GM23338 (cell line): Measurements from ENCODE around the gene WDR77. TPM values are rescaled to one million over a fixed set of nuclear protein-coding genes. Genes with fewer than 3 reads are reported as not detected.

Experiments
- ATAC-seq: fragments of 200-7000 bp; cut with Tn5 transposase; 3 replicates; pipeline ENCODE4 v1.9.1; 2020
- DNase-seq: peaks from one replicate; pipeline ENCODE4 v3.0.0-alpha.2; 2015; ENCODE audit warnings: low spot score
- H2AFZ ChIP-seq: fragments of 200-600 bp; sonication (generic); 2 replicates; pipeline ENCODE4 v1.8.0; 2016; ENCODE audit warnings: antibody characterized with exemption, mild to moderate bottlenecking, moderate library complexity
- H3F3A ChIP-seq: fragments of 200-600 bp; sonication (generic); replicated peaks from 2 replicates; pipeline ENCODE4 v1.8.0; 2017; ENCODE audit warnings: antibody characterized with exemption, mixed run types, low read depth
- H3K27ac ChIP-seq: fragments of 200-600 bp; sonication (generic); 2 replicates; pipeline ENCODE4 v1.6.1; 2016; ENCODE audit warnings: low read depth
- H3K27me3 ChIP-seq: fragments of 200-600 bp; sonication (generic); 2 replicates; pipeline ENCODE4 v1.8.0; 2016; ENCODE audit warnings: mild to moderate bottlenecking, mixed run types, moderate library complexity; ENCODE audit not compliant: insufficient read depth
- H3K36me3 ChIP-seq: fragments of 200-600 bp; sonication (generic); 2 replicates; pipeline ENCODE4 v1.8.0; 2016; ENCODE audit warnings: mild to moderate bottlenecking; ENCODE audit not compliant: insufficient read depth
- H3K4me1 ChIP-seq: fragments of 200-600 bp; sonication (generic); 2 replicates; pipeline ENCODE4 v1.8.0; 2016; ENCODE audit warnings: mild to moderate bottlenecking, moderate library complexity; ENCODE audit not compliant: insufficient read depth
- H3K4me2 ChIP-seq: fragments of 200-600 bp; sonication (generic); 2 replicates; pipeline ENCODE4 v1.7.1; 2017; ENCODE audit warnings: mixed run types
- H3K4me3 ChIP-seq: fragments of 200-600 bp; sonication (generic); 2 replicates; pipeline ENCODE4 v1.6.1; 2016; ENCODE audit warnings: mixed run types
- H3K79me2 ChIP-seq: fragments of 200-600 bp; sonication (generic); replicated peaks from 2 replicates; pipeline ENCODE4 v1.8.0; 2017; ENCODE audit warnings: mild to moderate bottlenecking; ENCODE audit not compliant: insufficient read depth
- H3K9me2 ChIP-seq: fragments of 200-600 bp; sonication (generic); 2 replicates; pipeline ENCODE4 v1.8.0; 2017; ENCODE audit not compliant: insufficient read depth
- H4K20me1 ChIP-seq: fragments of 200-600 bp; sonication (generic); replicated peaks from 2 replicates; pipeline ENCODE4 v1.8.0; 2017; ENCODE audit warnings: mild to moderate bottlenecking; ENCODE audit not compliant: insufficient read depth
- H3K27ac Mint-ChIP-seq: 2 replicates; pipeline ENCODE4 v1.8.0; 2020; ENCODE audit warnings: inconsistent platforms, mild to moderate bottlenecking, moderate library complexity, mixed read lengths
- H3K27me3 Mint-ChIP-seq: 3 replicates; pipeline ENCODE4 v1.8.0; 2022; ENCODE audit warnings: low read depth, mild to moderate bottlenecking, moderate library complexity, mixed read lengths, inconsistent platforms; ENCODE audit not compliant: insufficient read depth, poor library complexity
- H3K36me3 Mint-ChIP-seq: 3 replicates; pipeline ENCODE4 v1.8.0; 2021; ENCODE audit warnings: low read depth, mild to moderate bottlenecking, inconsistent platforms, moderate library complexity, mixed read lengths
- H3K4me1 Mint-ChIP-seq: 3 replicates; pipeline ENCODE4 v1.8.0; 2020; ENCODE audit warnings: mild to moderate bottlenecking, inconsistent platforms, mixed read lengths
- H3K4me3 Mint-ChIP-seq: 3 replicates; pipeline ENCODE4 v1.8.0; 2021; ENCODE audit warnings: moderate library complexity, mild to moderate bottlenecking, inconsistent platforms, mixed read lengths
- H3K9me3 Mint-ChIP-seq: 3 replicates; pipeline ENCODE4 v1.8.0; 2020; ENCODE audit warnings: moderate library complexity, mild to moderate bottlenecking, inconsistent platforms, mixed read lengths
- CREB1 ChIP-seq: fragments of 250-450 bp; sonication (Bioruptor Pico); IDR thresholded peaks from 2 replicates; pipeline ENCODE4 v1.5.0; 2020; ENCODE audit warnings: low read depth, mild to moderate bottlenecking, moderate library complexity
- CTCF ChIP-seq, 2 experiments: fragments of 200-600 bp in 1 of 2; sonication (generic) in 1 of 2; conservative IDR thresholded peaks; 2 replicates each; pipeline versions ENCODE4 v1.5.1 to v1.6.1; 2016 to 2017; ENCODE audit warnings: antibody characterized with exemption in 2 of 2, low read depth in 2 of 2, mild to moderate bottlenecking in 2 of 2, moderate library complexity in 1 of 2
- ETS1 ChIP-seq: IDR thresholded peaks from 2 replicates; pipeline ENCODE4 v1.6.1; 2016; ENCODE audit warnings: antibody characterized with exemption
- EZH2 ChIP-seq: fragments of 200-600 bp; sonication (generic); IDR thresholded peaks from one replicate; pipeline ENCODE4 v1.8.0; 2017; ENCODE audit warnings: antibody characterized with exemption, mild to moderate bottlenecking, low read depth; ENCODE audit not compliant: unreplicated experiment
- JUNB ChIP-seq: IDR thresholded peaks from one replicate; pipeline ENCODE4 v1.6.1; 2016; ENCODE audit warnings: antibody characterized with exemption; ENCODE audit not compliant: unreplicated experiment
- NANOG ChIP-seq: IDR thresholded peaks from 2 replicates; pipeline ENCODE4 v1.6.1; 2016; ENCODE audit warnings: antibody characterized with exemption, borderline replicate concordance
- POLR2AphosphoS5 ChIP-seq: IDR thresholded peaks from 2 replicates; pipeline ENCODE4 v1.6.1; 2016; ENCODE audit warnings: antibody characterized with exemption, low read depth
- REST ChIP-seq: IDR thresholded peaks from one replicate; pipeline ENCODE4 v1.6.1; 2018; ENCODE audit warnings: antibody characterized with exemption; ENCODE audit not compliant: unreplicated experiment
- STAT1 ChIP-seq: IDR thresholded peaks from one replicate; pipeline ENCODE4 v1.6.1; 2016; ENCODE audit warnings: antibody characterized with exemption; ENCODE audit not compliant: unreplicated experiment
- ZNF114 ChIP-seq: fragments of 250-450 bp; sonication (Bioruptor Pico); IDR thresholded peaks from 2 replicates; pipeline ENCODE4 v1.5.0; 2020; ENCODE audit warnings: mild to moderate bottlenecking, moderate library complexity
- ZNF331 ChIP-seq: fragments of 250-450 bp; sonication (Bioruptor Pico); IDR thresholded peaks from 2 replicates; pipeline ENCODE4 v1.5.0; 2020; ENCODE audit warnings: low read depth, mild to moderate bottlenecking, moderate library complexity
- polyA plus RNA-seq: library from polyadenylated mRNA; unstranded; fragments of >200 nt; fragmentation: Nextera tagmentation; extraction: Ambion mirVana; gene quantifications from 2 replicates; pipeline ENCODE4 v1.2.1, GENCODE V29; 2016
- total RNA-seq: library from RNA; depleted of rRNA; stranded (reverse); fragments of >200 nt; shearing (Covaris generic); gene quantifications from 2 replicates; pipeline ENCODE4 v1.2.3, GENCODE V29; 2014

Gene WDR77
- total and polyA plus RNA-seq, 2 experiments from 2014 or later = 85.9 to 111 TPM

- no peak for TF ChIP-seq REST
Measured at GRCh38 chr1:111469539-111469938, 20.5 kb upstream of the WDR77 start (continued).

GRCh38 chr1:111468717-111469100 is 19.7 kb upstream of the WDR77 start:
- no peaks in the 10 kb centered on the region for H3K9me3 Mint-ChIP-seq
- Histone ChIP-seq H3K27me3 (no peaks in the 10 kb centered on the region), H3K36me3 (no peaks in the 10 kb centered on the region), H3K4me3 (no peak overlapping the region), H3F3A (no peaks in the 10 kb centered on the region), H3K9me2 (no peaks in the 10 kb centered on the region; the same call in 1 of the 2 replicates), H3K4me2 (no peak overlapping the region), H3K79me2 (no peaks in the 10 kb centered on the region), H3K27ac (no peak overlapping the region), H2AFZ (no peak overlapping the region), H4K20me1 (no peaks in the 10 kb centered on the region), H3K4me1 (no peaks in the 10 kb centered on the region)
- no peaks in the 10 kb centered on the region for H3K27me3 Mint-ChIP-seq
- no peak overlapping the region for H3K27ac Mint-ChIP-seq
- ATAC-seq (no peak), DNase-seq (no peak)
- H3K36me3 Mint-ChIP-seq = no peaks in the 10 kb centered on the region
- H3K4me3 Mint-ChIP-seq = no peak overlapping the region
- no peaks in the 10 kb centered on the region for H3K4me1 Mint-ChIP-seq
- TF ChIP-seq REST (no peak), CREB1 (no peak), STAT1 (no peak), ETS1 (no peak), NANOG (no peak), ZNF331 (no peak), CTCF (conservative IDR thresholded peaks at IDR 0.05; ENCODE audit: low read depth in 2 of 2) (no peak), POLR2AphosphoS5 (no peak), JUNB (no peak), ZNF114 (no peak), EZH2 (no peak)
